Measurements from ENCODE around the gene RBM44. TPM values are rescaled to one million over a fixed set of nuclear protein-coding genes. Genes with fewer than 3 reads are reported as not detected.
"Not testable (repeated sequence)": the region's sequence is repeated elsewhere in the genome, so short reads cannot be mapped to it uniquely, and the experiment has no call there.

The RBM44 gene, protein sequence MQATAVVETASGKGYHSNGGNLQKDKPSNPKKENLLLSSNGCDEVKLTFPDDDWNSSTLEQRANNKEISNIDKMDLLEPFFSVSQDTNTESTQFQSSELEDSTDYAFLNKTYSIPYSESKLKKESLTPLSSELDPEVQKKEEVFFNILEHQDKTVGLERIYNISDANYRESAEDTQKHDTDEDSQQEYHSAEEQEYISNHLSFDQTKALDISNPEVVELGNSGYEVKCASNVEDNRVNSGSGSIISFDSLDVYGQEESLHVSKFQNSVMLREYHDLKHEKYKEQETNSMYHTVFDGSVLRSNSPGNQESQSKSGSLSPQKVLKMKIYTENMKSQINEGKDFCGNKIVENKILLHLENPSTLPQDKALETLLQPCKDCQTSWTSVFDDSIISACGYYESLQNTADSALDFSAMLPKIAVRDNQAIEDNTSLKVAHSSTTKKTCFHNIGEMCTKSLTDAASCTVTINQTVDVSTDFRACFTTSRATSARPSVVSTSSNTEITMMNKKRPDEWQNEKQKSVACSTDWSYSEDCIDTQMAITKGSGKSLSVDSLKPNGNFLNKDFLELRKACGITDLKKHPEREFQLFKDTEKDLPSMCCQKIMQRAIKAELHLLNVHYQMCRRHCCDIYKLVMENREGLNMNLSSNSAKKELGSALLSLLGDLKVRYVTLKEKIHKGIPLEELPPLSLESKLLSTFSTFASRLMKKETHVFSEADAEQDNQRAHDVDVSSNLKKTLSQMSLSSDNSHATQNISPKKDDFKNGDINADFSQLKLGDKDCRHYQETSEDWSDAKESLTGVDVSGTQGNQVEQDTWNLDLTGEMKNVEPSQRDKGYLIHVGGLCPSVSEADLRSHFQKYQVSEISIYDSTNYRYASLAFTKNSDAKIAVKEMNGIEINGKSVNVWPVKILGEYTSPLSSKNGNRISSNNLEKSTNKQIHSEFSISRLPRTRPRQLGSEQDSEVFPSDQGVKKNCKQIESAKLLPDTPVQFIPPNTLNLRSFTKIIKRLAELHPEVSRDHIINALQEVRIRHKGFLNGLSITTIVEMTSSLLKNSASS
- total RNA-seq = 0.13 TPM

DNA sequence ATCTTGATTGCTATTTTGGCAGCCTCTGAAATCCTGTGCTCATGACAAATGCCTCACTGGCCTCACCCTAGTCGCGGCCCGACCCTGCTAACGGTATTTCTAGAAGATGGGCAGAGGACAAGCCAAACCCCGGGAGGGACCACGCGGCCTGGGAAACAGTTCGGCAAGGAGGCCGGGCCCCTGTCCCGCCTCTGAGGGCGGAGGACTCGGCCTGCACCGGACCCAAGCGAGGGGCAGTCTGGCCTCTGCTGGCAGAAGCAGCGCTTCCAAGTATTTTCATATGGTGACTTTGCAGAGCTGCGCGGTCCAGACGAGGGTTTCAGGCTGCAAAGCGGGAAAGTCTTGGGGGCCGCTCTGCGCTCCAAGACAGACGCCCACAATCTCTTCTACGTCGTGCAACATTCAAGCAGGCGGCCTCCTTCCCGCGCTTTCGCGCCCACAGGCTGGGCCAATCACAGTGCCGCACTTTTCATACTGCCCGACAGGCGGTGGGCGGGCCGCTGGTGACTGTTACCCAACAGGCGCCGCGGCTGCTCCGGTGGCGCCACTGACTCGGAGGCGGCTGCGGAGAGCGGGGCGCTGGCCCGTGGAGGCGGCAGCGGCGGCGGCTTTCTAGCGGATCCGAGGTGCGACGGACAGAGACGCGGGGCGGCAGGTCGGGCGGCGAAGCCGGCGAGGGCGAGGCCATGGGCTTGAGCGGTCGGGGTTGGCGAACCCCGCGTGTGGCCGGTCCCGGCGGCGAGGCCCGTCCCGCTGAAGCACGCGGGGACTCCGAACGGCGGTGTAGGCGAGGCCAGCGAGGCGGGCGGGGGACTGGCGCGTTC, at the start of gene RBM44:
RBM44 (plus strand) TSS at position 544 of the 824 bp plus-strand sequence. CDS start 14,831 bp downstream, outside the sequence.
- DNase-seq (ENCODE audit: low spot score) (no peak), ATAC-seq (no peak)

- DNase-seq (ENCODE audit: low spot score) = no peak
Observed at GRCh38 chr2:237749002-237749401, 49.6 kb upstream of the RBM44 start.

GRCh38 chr2:237749961-237750360, 48.6 kb upstream of the RBM44 start:
- DNase-seq (ENCODE audit: low spot score) (no peak), ATAC-seq (no peak)

More at GRCh38 chr2:237749002-237749401, 49.6 kb upstream of the RBM44 start:
- no peak for ATAC-seq

DNA sequence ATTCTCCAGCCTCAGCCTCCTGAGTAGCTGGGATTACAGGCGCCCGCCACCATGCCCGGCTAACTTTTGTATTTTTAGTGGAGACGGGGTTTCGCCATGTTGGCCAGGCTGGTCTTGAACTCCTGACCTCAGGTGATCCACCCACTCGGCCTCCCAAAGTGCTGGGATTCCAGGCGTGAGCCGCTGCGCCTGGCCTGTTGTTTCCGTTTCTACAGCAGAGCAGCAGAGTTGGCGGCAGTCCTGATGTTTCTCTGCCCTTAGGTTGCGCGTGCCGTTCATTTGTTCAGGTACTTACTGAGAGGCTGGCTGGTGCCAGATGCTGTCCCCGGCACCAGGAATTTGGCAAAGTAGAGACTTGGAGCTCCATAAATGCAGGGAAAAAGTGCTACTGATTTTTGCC, 48.1 kb upstream of the RBM44 start:
- ATAC-seq; DNase-seq (ENCODE audit: low spot score): not testable (repeated sequence)

DNA sequence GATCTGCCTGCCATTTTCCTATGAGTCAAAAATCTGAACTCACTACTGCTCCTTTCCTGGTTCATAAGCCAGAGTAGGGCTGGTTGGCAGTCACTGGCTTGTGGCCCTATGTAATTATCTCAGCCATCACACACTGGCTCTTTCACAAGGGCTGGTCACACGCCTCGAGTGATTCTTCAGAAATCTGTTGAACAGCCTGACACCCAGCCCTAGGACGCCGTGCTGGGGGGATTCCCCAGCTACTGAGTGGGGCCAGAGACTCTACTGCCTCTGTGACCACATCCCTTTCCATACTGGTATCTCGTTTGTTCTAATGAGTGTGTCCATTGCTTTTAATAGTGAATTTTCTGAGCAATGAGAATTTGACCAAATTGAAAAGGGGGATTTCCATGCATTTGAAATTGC, 45.8 kb upstream of the RBM44 start:
- ATAC-seq = no peak
- DNase-seq (ENCODE audit: low spot score) = no peak

GRCh38 chr2:237754182-237754581, 44.4 kb upstream of the RBM44 start:
- no peak for DNase-seq (ENCODE audit: low spot score)
- no peak for ATAC-seq

DNA sequence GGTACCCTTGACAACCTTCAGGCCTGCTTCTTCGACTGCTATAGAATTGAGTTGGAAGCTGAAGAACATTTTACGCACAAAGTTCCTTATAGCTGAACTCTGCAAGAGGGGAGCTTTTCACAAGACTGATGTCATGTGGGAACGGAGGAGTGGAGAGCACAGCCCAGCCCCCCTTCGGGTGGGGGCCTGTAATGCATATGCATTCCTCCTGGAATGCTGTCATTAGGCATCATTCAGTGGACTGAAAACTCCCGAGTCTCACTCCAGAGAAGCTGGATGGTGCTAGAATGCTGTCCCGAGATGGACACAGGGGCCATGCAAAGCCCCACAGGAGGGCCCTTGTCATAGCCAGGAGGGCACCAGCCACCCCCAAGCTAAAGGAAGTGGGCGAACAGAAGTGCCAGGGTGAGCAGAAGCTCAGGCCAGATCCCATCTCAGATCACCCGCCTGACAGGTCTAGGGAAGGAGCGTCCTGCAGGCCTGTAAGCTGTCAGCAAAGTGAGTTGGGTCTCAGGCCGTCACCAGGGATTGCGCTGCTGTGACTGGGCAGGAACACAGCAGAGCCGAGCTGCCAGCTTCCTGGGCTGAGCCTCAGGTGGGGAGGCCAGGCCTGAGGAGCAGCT, 43.8 kb upstream of the RBM44 start:
- ATAC-seq (no peak), DNase-seq (ENCODE audit: low spot score) (no peak)

- ATAC-seq (no peak), DNase-seq (ENCODE audit: low spot score) (no peak)
Observed at GRCh38 chr2:237757616-237758015, 41.0 kb upstream of the RBM44 start.

DNA sequence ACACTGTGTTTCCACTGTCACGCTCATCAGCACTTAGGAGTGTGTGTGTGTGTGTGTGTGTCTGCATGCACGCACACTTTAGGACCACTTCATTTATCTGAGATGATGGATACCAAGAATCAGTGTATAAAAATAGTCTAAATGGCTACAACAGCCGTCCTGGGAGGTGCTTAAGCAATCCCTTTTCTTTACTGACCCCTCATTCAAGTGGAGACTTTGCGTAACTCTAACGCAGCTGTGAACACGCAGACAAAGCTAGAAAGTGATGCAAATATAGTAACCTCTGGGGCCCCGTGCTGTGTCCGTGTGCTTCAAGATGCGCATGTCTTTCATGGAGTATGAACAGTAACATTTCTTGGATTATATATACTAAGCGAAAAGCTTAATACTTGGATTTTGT, 40.4 kb upstream of the RBM44 start:
- no peak for ATAC-seq
- no peak for DNase-seq (ENCODE audit: low spot score)

GRCh38 chr2:237759176-237759575, 39.4 kb upstream of the RBM44 start:
- DNase-seq (ENCODE audit: low spot score) (no peak), ATAC-seq (no peak)

DNA sequence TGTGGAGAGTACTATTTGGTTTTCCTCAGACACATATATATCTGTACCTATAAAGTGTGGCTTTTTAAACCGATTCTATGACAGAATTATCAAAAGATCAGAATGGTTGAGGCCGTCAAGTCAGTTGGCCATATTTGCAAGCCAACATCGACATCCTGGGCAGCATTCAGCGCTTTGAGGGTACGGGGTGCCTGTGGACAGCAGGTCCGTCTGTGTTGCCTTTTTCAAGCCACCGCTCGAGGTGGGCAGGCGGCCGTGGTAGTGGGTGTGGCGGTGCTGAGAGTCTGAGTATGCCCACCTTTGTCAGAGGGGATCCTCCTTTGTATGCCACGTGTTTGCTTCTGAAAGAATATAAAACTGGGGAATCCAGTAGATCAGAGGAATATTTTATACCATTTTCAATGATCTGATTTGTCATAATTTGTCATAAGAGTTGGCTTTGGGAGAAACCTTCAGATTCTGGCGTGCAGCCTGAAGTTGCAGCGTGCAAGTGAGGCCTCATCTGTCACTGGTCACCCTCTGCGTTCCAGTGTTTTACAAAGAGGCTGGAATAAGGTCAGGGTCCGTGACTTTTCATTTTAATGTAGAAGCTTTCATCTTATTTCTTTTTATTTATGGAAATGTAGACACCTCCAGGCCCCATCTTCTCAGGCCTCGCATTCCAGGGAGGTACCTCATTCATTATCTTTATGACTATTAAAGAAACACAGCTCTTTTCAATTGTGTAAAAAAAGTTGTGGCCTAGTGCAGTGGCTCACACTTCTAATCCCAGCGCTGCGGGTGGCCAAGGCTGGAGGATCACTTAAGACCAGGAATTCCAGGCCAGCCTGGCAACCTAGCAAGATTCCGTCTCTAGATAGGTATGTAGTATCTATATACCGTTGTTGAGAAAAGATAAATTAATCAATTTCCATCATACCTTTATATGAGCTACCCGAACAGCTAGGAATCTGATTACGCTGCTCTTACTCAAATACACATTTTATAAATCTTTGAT, 37.8 kb upstream of the RBM44 start:
- ATAC-seq (no peak), DNase-seq (ENCODE audit: low spot score) (no peak)

GRCh38 chr2:237762291-237763182, 36.0 kb upstream of the RBM44 start:
- not testable (repeated sequence) for DNase-seq (ENCODE audit: low spot score); ATAC-seq

DNA sequence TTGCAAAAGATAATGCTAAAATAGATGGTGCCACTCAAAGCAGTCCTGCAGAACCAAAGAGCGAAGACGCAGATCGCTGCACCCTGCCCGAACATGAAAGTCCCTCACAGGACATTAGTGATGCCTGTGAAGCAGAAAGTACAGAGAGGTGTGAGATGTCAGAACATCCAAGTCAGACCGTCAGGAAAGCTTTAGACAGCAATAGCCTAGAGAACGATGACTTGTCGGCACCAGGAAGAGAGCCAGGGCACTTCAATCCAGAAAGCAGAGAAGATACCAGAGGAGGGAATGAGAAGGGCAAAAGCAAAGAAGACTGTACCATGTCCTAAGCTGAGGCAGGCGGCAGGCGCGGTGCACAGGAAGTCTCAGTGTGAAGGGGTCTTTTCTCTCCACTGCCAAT, 34.8 kb upstream of the RBM44 start:
- DNase-seq (ENCODE audit: low spot score) = no peak
- ATAC-seq = no peak

GRCh38 chr2:237765122-237765521, 33.5 kb upstream of the RBM44 start:
- DNase-seq (ENCODE audit: low spot score); ATAC-seq: not testable (repeated sequence)

DNA sequence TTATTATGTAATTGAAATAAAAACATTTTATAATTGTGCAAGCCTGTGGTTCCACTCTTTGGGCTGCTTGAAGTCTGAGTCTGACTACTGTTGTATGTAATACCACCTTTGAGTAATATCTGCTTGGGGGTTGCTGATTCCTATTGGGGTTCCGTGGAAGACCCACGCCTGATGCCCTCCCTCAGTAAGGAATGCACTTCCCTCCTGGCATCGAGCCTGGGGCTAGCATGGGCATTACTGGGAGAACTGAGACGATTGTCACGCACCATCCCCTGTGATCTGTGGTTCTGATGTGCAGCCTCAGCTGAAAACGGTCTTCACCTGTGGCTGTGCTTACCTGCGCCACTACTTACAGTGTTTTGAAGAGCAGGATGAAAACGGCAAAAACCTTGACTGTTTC, 32.7 kb upstream of the RBM44 start:
- ATAC-seq (no peak), DNase-seq (ENCODE audit: low spot score) (no peak)

DNA sequence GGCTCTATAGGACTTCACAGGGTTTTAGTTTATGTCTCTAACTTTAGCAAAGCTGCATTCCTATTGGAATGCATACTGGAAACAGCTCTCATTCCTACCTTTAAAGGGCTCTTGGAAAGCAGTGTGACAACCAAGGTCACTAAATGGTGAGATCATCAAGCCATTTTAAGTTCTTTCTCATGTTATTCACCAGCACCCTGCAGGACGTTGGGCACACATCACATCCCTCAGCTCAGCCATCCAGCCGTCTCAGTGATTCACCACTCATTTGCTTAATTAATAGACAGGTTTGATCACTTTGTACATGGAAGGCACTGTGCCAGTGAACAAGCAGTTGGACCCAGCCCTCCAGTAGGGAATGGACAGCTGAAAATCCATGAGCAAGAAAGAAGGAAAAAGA, 32.2 kb upstream of the RBM44 start:
- no peak for ATAC-seq
- DNase-seq (ENCODE audit: low spot score) = no peak

GRCh38 chr2:237772513-237772912, 26.1 kb upstream of the RBM44 start:
- no peak for ATAC-seq

GRCh38 chr2:237773826-237774225, 24.8 kb upstream of the RBM44 start:
- DNase-seq (ENCODE audit: low spot score) (no peak), ATAC-seq (no peak)

More at GRCh38 chr2:237772513-237772912, 26.1 kb upstream of the RBM44 start:
- DNase-seq (ENCODE audit: low spot score) = no peak

Data from left lobe of liver (tissue), 2 donors.